ENCODE measurements around the gene PTPRN2.
"Not testable (repeated sequence)": the region's sequence is repeated elsewhere in the genome, so short reads cannot be mapped to it uniquely, and the experiment has no call there.

The PTPRN2 gene

DNA sequence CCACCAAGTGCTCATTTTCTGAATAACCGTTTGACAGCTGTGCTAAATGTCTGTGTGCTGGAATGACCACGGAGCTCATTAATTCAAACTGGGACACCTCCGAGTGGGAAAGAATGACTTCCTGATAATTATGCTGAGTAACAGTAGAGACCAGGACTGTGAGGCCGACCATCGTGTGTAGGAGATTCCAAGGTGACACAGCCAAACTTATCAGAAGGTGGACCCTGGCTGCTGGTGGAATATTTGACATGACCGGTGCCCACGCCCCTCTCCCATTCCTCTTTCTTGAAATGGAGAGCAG, 400.0 kb downstream of the PTPRN2 start:
- no peak for DNase-seq

- no peak for DNase-seq
Measured at GRCh38 chr7:158186864-158187693, 400.5 kb downstream of the PTPRN2 start.

DNA sequence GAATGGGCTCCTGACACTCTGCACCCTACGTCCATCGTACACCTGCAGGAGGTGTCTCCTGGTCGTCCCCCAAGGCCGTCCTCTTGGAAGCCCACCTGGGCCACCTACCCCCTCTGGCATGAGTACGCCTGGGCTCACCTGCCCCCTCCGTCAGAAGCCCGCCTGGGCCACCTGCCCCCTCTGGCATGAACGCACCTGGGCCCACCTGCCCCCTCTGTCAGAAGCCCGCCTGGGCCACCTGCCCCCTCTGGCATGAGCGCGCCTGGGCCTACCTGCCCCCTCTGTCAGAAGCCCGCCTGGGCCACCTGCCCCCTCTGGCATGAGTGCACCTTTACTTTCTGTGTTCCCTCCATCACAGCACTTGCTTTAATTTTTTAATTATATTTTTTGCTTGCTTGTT, 401.2 kb downstream of the PTPRN2 start:
- no peak for DNase-seq

- no peak for DNase-seq
Measured at GRCh38 chr7:158185653-158186052, 402.0 kb downstream of the PTPRN2 start.

GRCh38 chr7:158183431-158183830, 404.2 kb downstream of the PTPRN2 start:
- no peak for DNase-seq

DNA sequence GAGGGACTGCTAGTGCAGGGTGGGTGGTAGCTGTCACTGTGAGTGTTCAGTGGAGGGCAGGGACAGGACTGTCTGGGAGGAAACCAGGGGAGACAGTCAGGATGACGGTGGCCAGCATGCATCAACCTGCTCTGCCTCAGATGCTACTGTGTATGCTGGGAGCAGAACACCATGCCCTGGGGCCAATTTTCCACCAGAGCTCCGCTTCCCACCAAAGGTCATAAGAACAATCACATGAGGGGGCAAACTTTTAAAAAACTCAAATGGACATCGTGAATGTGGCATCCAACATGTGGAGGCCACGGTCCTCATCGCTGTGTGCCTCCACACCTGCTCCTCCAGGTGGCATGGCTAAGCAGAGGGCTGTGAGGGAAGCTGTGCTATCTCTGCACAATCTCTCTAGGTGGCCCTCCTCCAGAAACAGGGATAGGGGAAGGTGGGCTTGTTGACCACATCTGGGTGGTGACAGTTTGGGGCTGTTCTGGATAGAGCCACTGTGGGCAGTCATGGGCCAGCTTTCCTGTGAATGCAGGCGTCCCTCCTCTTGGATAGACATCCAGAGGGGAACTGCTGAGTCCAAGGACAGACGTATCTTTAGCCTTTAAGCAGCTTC, 411.0 kb downstream of the PTPRN2 start:
- no peak for DNase-seq

- DNase-seq = no peak
Measured at GRCh38 chr7:158175779-158176178, 411.8 kb downstream of the PTPRN2 start.

- no peak for DNase-seq
Measured at GRCh38 chr7:158174947-158175346, 412.7 kb downstream of the PTPRN2 start.

- no peak for DNase-seq
Measured at GRCh38 chr7:158167373-158167772, 420.2 kb downstream of the PTPRN2 start.

GRCh38 chr7:158166386-158167340, 421.0 kb downstream of the PTPRN2 start:
- no peak for DNase-seq

DNA sequence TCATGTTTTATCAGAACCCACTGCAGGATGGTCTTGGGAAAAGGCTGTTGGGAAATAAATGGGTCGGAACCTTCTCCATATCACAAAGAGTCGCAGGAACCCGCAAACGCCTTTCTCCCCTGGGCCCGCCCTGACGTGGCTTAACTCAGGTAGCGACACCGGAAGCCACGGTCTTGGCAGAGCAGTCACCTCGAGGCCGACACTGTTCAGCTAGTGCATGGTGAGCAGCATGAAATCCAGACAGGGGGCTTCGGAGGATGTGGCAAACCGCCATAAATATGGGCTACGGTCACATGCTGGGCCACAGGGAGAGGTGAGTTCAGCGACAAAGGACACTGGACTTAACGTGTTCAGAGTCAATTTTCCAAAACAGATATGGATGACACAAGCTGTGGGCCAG, 421.9 kb downstream of the PTPRN2 start:
- DNase-seq = no peak

DNA sequence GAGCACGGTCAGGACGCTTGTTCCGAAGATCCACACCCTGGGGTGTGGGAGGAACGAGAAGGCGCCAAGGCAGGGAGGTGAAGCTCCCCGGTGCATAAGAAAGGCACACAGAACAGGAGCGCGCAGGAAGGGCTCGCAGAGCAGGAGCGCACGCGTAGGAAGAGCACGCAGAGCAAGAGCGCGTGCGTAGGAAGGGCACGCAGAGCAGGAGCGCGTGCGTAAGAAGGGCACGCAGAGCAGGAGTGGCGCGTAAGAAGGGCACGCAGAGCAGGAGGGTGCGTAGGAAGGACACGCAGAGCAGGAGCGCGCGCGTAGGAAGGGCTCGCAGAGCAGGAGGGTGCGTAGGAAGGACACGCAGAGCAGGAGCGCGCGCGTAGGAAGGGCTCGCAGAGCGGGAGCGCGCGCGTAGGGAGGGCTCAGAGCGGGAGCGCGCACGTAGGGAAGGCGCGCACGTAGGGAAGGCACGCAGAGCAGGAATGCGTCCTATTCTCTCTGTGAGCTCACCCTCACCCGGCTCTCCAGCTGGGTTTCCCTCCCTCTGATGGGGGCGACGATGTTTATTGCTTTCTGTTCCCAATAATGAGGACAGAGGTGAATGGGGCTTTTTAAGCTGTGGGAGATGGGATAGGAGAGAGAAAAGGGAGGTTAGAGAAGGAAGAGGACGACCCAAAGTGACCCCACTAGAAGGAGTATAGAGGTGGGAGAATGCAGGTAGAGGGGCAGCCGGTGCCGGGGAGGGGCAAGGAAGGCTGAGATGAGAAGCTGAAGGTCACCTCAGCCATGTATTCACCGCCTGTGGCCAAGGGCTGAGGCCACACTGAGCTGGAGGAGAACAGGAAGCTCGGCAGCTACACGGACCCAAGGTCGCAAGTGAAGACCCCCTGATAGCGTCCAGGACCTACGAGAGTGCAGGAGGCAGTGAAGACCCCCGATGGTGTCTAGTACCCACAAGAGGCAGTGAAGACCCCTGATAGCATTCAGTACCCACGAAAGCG, 423.2 kb downstream of the PTPRN2 start:
- no peak for DNase-seq

- DNase-seq = no peak
Measured at GRCh38 chr7:158161194-158161593, 426.4 kb downstream of the PTPRN2 start.

GRCh38 chr7:158160199-158160598, 427.4 kb downstream of the PTPRN2 start:
- no peak for DNase-seq

DNA sequence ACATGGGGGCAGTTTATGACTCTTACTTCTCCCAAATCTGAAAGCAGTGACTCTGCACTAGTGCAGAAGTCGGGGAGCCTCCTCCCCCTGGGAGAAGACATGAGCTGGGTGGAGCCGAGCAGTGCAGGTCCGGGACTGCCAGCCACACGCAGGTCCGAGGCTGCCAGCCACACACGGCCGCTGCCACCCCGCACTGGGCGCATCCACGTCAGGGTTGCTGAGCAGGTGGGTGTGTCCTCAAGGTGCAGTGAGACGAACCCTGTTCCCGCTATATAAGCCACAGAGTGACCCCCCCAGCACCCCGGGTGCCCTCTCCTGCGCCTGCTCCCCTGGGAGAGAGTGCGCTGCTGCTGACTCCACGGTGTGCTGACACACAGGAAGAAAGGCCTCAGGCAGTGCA, 430.2 kb downstream of the PTPRN2 start:
- DNase-seq = no peak

GRCh38 chr7:158151273-158151672, 436.4 kb downstream of the PTPRN2 start:
- peak; percentile 35 for DNase-seq

- no peak for DNase-seq
Measured at GRCh38 chr7:158150234-158150633, 437.4 kb downstream of the PTPRN2 start.

GRCh38 chr7:158147431-158147830, 440.2 kb downstream of the PTPRN2 start:
- not testable (repeated sequence) for DNase-seq

- DNase-seq = no peak
Measured at GRCh38 chr7:158145370-158145769, 442.3 kb downstream of the PTPRN2 start.

DNA sequence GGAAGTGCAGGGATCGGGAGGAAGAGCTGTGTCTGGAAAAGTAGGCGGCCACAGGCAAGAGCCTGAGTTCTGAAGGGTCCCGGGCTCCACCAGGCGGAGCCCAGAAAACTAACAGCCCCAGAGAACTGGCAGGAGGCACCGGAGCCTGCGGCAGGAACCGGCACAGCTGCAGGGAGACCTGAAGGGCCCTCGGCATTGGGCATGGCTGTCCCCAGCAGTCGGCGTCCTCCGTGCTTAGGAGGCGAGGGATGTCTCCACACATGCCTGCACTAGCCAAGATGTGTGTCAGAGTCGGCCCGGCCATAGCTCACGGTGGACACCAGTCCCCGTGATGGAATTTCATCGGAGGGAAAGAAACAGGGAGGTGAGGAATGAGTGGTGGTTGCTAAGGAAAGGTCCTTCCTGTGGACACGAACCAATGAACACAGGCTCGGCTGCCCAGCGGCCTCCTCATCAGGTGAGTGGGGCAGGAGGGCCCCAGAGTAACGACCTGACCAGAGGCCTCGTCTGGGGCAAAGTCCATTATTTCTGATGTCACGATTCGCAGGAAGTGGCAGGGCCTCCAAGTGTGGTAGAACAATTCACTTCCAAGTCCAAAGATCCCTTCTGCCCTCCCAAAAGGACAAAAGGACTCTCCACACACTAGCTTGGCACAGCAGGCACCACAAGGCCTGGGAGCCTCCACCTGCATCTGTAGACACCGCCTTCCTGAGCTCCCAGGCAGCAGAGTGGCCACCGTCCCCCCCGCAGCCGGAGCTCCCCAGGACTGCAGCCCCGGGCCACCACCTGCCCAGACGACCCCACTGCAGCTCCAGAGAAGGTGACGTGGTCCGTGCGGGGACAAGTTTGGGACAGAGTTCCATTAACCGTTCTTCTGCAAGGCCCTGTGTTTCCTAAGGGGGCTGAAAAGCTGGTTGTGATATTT, 444.2 kb downstream of the PTPRN2 start:
- no peak for DNase-seq

DNA sequence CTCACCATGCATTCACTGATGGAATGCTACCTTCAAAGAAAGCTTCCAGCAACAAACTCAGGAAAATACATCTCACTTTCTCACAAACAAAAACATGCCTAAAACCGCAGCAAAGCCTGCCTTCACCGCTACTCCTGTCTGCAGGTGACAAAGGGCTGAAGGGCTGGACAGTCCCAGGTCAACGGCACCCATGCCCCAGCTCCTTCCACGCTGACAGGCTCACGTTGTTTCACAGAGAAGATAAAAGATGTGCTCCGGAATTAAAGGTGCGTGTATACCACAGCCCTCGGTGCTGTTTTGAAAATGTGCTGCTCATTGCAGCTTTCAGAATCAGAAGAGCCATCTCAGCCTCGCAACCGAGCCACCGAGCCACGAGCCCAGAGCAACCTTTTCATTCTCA, 445.0 kb downstream of the PTPRN2 start:
- no peak for DNase-seq
